H9 (cell line): ENCODE results near the gene HNRNPF. TPM values are rescaled to one million over a fixed set of nuclear protein-coding genes. Genes with fewer than 3 reads are reported as not detected.

Source experiments
- DNase-seq: peaks from one replicate; pipeline ENCODE4 v3.0.0-alpha.2; 2017
- H2AFZ ChIP-seq: one replicate; pipeline ENCODE4 v1.6.1; 2013; ENCODE audit warnings: mild to moderate bottlenecking, low read length, control low read depth, moderate library complexity
- H2AK5ac ChIP-seq: 2 replicates; pipeline ENCODE4 v1.6.1; 2013; ENCODE audit warnings: low read length, control low read depth, mixed read lengths; ENCODE audit not compliant: insufficient read length
- H2BK120ac ChIP-seq: one replicate; pipeline ENCODE4 v1.6.1; 2013; ENCODE audit warnings: low read depth, mild to moderate bottlenecking, low read length, control low read depth, inconsistent platforms; ENCODE audit not compliant: poor library complexity, severe bottlenecking
- H2BK12ac ChIP-seq: 2 replicates; pipeline ENCODE4 v1.6.1; 2013; ENCODE audit warnings: low read length, control low read depth, mixed read lengths, low read depth; ENCODE audit not compliant: insufficient read length
- H2BK15ac ChIP-seq: 2 replicates; pipeline ENCODE4 v1.6.1; 2013; ENCODE audit warnings: low read depth, low read length, control low read depth
- H2BK20ac ChIP-seq: one replicate; pipeline ENCODE4 v1.6.1; 2013; ENCODE audit warnings: low read depth, mild to moderate bottlenecking, low read length, control low read depth, inconsistent platforms; ENCODE audit not compliant: poor library complexity, severe bottlenecking
- H2BK5ac ChIP-seq: 2 replicates; pipeline ENCODE4 v1.6.1; 2013; ENCODE audit warnings: low read length, control low read depth, mixed read lengths; ENCODE audit not compliant: insufficient read length
- H3K14ac ChIP-seq: 2 replicates; pipeline ENCODE4 v1.6.1; 2013; ENCODE audit warnings: low read length, control low read depth; ENCODE audit not compliant: insufficient read depth
- H3K18ac ChIP-seq: 2 replicates; pipeline ENCODE4 v1.6.1; 2013; ENCODE audit warnings: low read depth, mild to moderate bottlenecking, mixed read lengths, low read length, control low read depth; ENCODE audit not compliant: insufficient read length
- H3K23ac ChIP-seq: 2 replicates; pipeline ENCODE4 v1.6.1; 2013; ENCODE audit warnings: low read length, control low read depth, mixed read lengths, low read depth; ENCODE audit not compliant: insufficient read length
- H3K23me2 ChIP-seq: 2 replicates; pipeline ENCODE4 v1.6.1; 2013; ENCODE audit warnings: low read depth, mild to moderate bottlenecking, mixed read lengths, low read length, control low read depth; ENCODE audit not compliant: insufficient read length, poor library complexity, severe bottlenecking
- H3K27ac ChIP-seq: 2 replicates; pipeline ENCODE4 v1.5.1; 2013; ENCODE audit warnings: low read length, control low read depth, mixed read lengths, low read depth; ENCODE audit not compliant: insufficient read length
- H3K27me3 ChIP-seq: 2 replicates; pipeline ENCODE4 v1.6.1; 2013; ENCODE audit warnings: low read length, control low read depth, inconsistent platforms; ENCODE audit not compliant: insufficient read depth
- H3K4ac ChIP-seq: 2 replicates; pipeline ENCODE4 v1.6.1; 2013; ENCODE audit warnings: low read depth, mild to moderate bottlenecking, control low read depth, inconsistent platforms, low read length, moderate library complexity
- H3K4me1 ChIP-seq: 2 replicates; pipeline ENCODE4 v1.6.1; 2013; ENCODE audit warnings: low read length, control low read depth, inconsistent platforms; ENCODE audit not compliant: insufficient read depth
- H3K4me2 ChIP-seq: 2 replicates; pipeline ENCODE4 v1.6.1; 2013; ENCODE audit warnings: low read length, control low read depth, mixed read lengths; ENCODE audit not compliant: insufficient read length, insufficient read depth
- H3K56ac ChIP-seq: 2 replicates; pipeline ENCODE4 v1.6.1; 2013; ENCODE audit warnings: low read depth, mild to moderate bottlenecking, mixed read lengths, low read length, control low read depth; ENCODE audit not compliant: insufficient read length
- H3K79me1 ChIP-seq: 2 replicates; pipeline ENCODE4 v1.6.1; 2013; ENCODE audit warnings: low read depth, mild to moderate bottlenecking, moderate library complexity, low read length, control low read depth, inconsistent platforms; ENCODE audit not compliant: insufficient read depth, poor library complexity, severe bottlenecking
- H3K79me2 ChIP-seq: 2 replicates; pipeline ENCODE4 v1.6.1; 2013; ENCODE audit warnings: low read length, control low read depth, inconsistent platforms; ENCODE audit not compliant: insufficient read depth
- H3K9ac ChIP-seq: 2 replicates; pipeline ENCODE4 v1.6.1; 2013; ENCODE audit warnings: low read length, control low read depth, mixed read lengths; ENCODE audit not compliant: insufficient read length; ENCODE audit errors: extremely low read depth
- H3K9me3 ChIP-seq: one replicate; pipeline ENCODE4 v1.6.1; 2013; ENCODE audit warnings: low read depth, low read length, inconsistent platforms; ENCODE audit not compliant: control insufficient read depth
- H3T11ph ChIP-seq: one replicate; pipeline ENCODE4 v1.6.1; 2013; ENCODE audit warnings: mild to moderate bottlenecking, low read length, control low read depth, inconsistent platforms
- H4K20me1 ChIP-seq: one replicate; pipeline ENCODE4 v1.6.1; 2013; ENCODE audit not compliant: control insufficient read depth, insufficient read length, insufficient read depth
- H4K5ac ChIP-seq: 2 replicates; pipeline ENCODE4 v1.6.1; 2013; ENCODE audit warnings: low read depth, mild to moderate bottlenecking, mixed read lengths, low read length, control low read depth; ENCODE audit not compliant: insufficient read length
- H4K8ac ChIP-seq: replicated peaks from 2 replicates; pipeline ENCODE4 v1.6.1; 2013; ENCODE audit warnings: low read length, control low read depth, mixed read lengths, low read depth; ENCODE audit not compliant: insufficient read length
- H4K91ac ChIP-seq: 2 replicates; pipeline ENCODE4 v1.6.1; 2013; ENCODE audit warnings: low read depth, mild to moderate bottlenecking, moderate library complexity, mixed read lengths, low read length, control low read depth; ENCODE audit not compliant: insufficient read length
- H3K27ac Mint-ChIP-seq, 3 experiments: 2 replicates in 2 of 3; 3 replicates in 1 of 3; pipeline ENCODE4 v1.8.0; 2020 to 2021; ENCODE audit warnings: mixed read lengths in 3 of 3, mild to moderate bottlenecking in 1 of 3, moderate library complexity in 1 of 3
- H3K27me3 Mint-ChIP-seq: 2 replicates; pipeline ENCODE4 v1.8.0; 2021; ENCODE audit warnings: low read depth, mild to moderate bottlenecking, moderate library complexity, mixed read lengths
- H3K36me3 Mint-ChIP-seq, 3 experiments: 2 replicates in 2 of 3; 3 replicates in 1 of 3; pipeline ENCODE4 v1.8.0; 2020 to 2021; ENCODE audit warnings: low read depth in 3 of 3, mixed read lengths in 3 of 3; ENCODE audit not compliant: insufficient read depth in 1 of 3
- H3K4me1 Mint-ChIP-seq, 2 experiments: 2 replicates each; pipeline ENCODE4 v1.8.0; 2020; ENCODE audit warnings: mixed read lengths in 2 of 2
- H3K4me3 Mint-ChIP-seq, 2 experiments: 2 replicates in 1 of 2; 3 replicates in 1 of 2; pipeline ENCODE4 v1.8.0; 2020 to 2021; ENCODE audit warnings: mild to moderate bottlenecking in 2 of 2, mixed read lengths in 2 of 2, moderate library complexity in 1 of 2
- H3K9me3 Mint-ChIP-seq, 2 experiments: 2 replicates in 1 of 2; 3 replicates in 1 of 2; pipeline ENCODE4 v1.8.0; 2020; ENCODE audit warnings: mild to moderate bottlenecking in 2 of 2, mixed read lengths in 2 of 2, moderate library complexity in 1 of 2
- WGBS: extraction: QIAGEN DNeasy Blood & Tissue Kit; methylation state at CpG from one replicate; pipeline ENCODE4 v1.1.7; 2013; ENCODE audit warnings: missing lambda C conversion rate, low lambda C conversion rate, mixed read lengths; ENCODE audit not compliant: insufficient read length; ENCODE audit errors: extremely low coverage; 5-methylcytosine and 5-hydroxymethylcytosine counted together
- total RNA-seq: library from RNA; stranded (reverse); gene quantifications from 2 replicates; pipeline ENCODE4 v1.2.1, GENCODE V29; 2021
- TF ChIP-seq, protein P1 (sequence below): fragments of 200-600 bp; sonication (generic); conservative IDR thresholded peaks from 3 replicates; pipeline ENCODE4 v1.8.0; 2021; ENCODE audit warnings: antibody characterized with exemption, mild to moderate bottlenecking

HNRNPF gene
- total RNA-seq, 1 experiment from 2014 or later: 411 TPM

DNA sequence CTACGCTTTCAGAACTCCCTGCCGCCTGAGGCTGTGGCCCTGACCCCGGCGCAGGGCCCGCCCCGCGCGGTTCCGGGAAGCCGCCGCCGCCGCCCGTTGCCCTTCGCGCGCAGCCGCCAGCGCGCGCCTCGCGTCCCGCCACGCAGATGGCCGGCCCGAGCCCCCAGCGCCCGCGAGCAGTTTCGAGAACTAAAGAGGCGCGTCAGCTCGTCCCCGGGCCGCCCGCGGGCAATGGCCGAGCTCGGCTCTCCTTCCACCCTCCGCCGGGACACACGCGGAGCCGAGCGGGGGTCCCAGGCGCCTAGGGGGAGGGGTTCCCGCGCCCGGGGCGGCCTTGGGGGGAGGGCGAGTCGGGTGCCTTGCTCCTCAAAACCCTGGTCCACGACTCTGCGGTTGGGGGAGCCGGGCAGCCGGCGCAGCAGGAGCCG is 1.8 kb downstream of the HNRNPF start:
- Histone ChIP-seq H3K14ac (peak overlapping the region; percentile 69; the same call in 1 of the 2 replicates), H2AFZ (no peak overlapping the region), H4K20me1 (no peaks in the 10 kb centered on the region), H3K4me1 (peaks cover 2% of the 10 kb centered on the region; the same call in 1 of the 2 replicates), H3K18ac (peak overlapping the region; percentile 78), H3K56ac (no peak overlapping the region), H4K5ac (no peak overlapping the region), H3K23ac (no peak overlapping the region), H2BK12ac (no peak overlapping the region), H4K91ac (no peak overlapping the region), H3T11ph (no peak overlapping the region), H3K79me1 (no peaks in the 10 kb centered on the region), H2AK5ac (no peak overlapping the region), H3K79me2 (peaks cover 50% of the 10 kb centered on the region), H3K23me2 (peaks cover 4% of the 10 kb centered on the region), H3K9ac (peak overlapping the region; percentile 63), H2BK20ac (no peak overlapping the region), H3K4me2 (peak overlapping the region; percentile 64), H4K8ac (no peak overlapping the region), H3K27ac (no peak overlapping the region), H3K4ac (no peak overlapping the region; the same call in 1 of the 2 replicates), H2BK5ac (no peak overlapping the region), H2BK15ac (no peak overlapping the region), H2BK120ac (no peak overlapping the region), H3K27me3 (no peaks in the 10 kb centered on the region), H3K9me3 (no peaks in the 10 kb centered on the region)
- peaks cover 2 to 3% of the 10 kb centered on the region in 2 experiments; a peak in 2 of 5 replicates for H3K9me3 Mint-ChIP-seq
- no peak for DNase-seq
- peaks cover 34 to 47% of the 10 kb centered on the region in 2 experiments for H3K4me1 Mint-ChIP-seq
- H3K4me3 Mint-ChIP-seq: peak overlapping the region; percentile 98 to 99
- TF ChIP-seq, protein P1, sequence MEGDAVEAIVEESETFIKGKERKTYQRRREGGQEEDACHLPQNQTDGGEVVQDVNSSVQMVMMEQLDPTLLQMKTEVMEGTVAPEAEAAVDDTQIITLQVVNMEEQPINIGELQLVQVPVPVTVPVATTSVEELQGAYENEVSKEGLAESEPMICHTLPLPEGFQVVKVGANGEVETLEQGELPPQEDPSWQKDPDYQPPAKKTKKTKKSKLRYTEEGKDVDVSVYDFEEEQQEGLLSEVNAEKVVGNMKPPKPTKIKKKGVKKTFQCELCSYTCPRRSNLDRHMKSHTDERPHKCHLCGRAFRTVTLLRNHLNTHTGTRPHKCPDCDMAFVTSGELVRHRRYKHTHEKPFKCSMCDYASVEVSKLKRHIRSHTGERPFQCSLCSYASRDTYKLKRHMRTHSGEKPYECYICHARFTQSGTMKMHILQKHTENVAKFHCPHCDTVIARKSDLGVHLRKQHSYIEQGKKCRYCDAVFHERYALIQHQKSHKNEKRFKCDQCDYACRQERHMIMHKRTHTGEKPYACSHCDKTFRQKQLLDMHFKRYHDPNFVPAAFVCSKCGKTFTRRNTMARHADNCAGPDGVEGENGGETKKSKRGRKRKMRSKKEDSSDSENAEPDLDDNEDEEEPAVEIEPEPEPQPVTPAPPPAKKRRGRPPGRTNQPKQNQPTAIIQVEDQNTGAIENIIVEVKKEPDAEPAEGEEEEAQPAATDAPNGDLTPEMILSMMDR: no peak
- H3K36me3 Mint-ChIP-seq: peaks cover 4 to 28% (median 7%) of the 10 kb centered on the region in 3 experiments; a peak in 4 of 7 replicates
- peak overlapping the region; percentile 91 to 99 (median 99) for H3K27ac Mint-ChIP-seq
- H3K27me3 Mint-ChIP-seq: peaks cover 1% of the 10 kb centered on the region; the same call in 1 of the 2 replicates
- WGBS: no CpG with 5 or more reads among the region's 59 CpGs
